ENCODE measurements around the gene SIGLEC15.
"Not testable (repeated sequence)": the region's sequence is repeated elsewhere in the genome, so short reads cannot be mapped to it uniquely, and the experiment has no call there.

Gene SIGLEC15

DNA sequence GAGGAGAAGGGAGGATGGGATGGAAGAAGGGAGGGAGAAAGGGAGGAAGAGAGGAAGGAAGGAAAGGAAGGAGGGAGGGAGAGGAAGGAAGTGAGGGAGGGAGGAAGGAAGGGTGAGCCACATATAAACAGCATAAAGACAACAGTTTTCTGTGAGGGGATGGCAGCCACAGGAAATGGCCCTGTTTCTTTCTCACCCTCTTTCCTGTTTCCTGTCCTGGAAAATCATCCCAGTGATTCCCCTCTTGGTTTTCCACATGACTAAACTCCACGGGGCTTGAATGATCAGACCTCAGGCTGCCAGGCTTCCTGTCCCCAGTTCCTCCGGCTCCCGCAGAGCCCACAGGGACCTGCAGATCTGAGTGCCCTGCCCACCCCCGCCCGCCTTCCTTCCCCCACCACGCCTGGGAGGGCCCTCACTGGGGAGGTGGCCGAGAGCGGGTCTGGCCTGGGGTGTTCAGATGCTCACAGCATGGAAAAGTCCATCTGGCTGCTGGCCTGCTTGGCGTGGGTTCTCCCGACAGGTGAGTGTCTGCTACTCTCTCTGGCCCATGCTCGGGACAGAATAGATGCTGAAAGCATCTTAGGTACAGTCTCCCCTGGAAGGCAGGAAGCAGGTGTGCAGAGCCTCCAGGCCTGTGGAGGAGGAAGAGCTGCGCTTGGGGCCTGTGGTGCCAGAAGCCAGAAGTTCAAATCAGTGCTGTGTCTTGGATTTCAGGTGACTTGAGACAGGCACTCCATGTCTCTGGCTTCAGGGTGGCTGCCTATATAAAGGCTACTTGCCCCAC, at the start of gene SIGLEC15:
Gene SIGLEC15, plus strand, starts transcription at position 418 of the 787 bp plus-strand sequence. Its CDS starts 54 bp downstream, at position 472.
- no peak for DNase-seq

GRCh38 chr18:45775743-45776142, 49.7 kb upstream of the SIGLEC15 start:
- no peak for DNase-seq

- DNase-seq, result no peak
These were observed 48.1 kb upstream of the SIGLEC15 start for GRCh38 chr18:45777393-45777792.

DNA sequence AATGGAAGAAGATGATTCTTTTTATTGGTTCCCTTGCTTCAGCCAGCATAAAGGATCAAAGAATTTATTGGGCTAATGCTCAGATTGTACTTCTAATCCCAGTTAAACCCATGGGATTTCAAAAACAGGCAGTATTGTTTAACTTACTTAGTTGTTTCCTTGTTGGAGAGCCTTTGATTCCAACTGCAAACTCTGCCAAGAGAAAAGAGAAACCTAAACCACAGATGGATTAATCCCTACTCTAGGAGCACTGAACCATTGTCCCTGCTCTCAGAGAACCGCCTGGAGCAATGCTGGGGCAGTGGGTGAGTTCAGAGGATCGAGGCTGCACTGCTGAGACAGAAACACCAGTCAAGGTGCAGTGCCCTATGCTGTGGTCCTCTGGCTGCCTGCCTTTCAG, 44.9 kb upstream of the SIGLEC15 start:
- no peak for DNase-seq

GRCh38 chr18:45782662-45783061, 42.8 kb upstream of the SIGLEC15 start:
- no peak for DNase-seq

GRCh38 chr18:45783097-45784075, 42.1 kb upstream of the SIGLEC15 start:
- no peak for DNase-seq

GRCh38 chr18:45785134-45785533, 40.3 kb upstream of the SIGLEC15 start:
- DNase-seq, result no peak

DNA sequence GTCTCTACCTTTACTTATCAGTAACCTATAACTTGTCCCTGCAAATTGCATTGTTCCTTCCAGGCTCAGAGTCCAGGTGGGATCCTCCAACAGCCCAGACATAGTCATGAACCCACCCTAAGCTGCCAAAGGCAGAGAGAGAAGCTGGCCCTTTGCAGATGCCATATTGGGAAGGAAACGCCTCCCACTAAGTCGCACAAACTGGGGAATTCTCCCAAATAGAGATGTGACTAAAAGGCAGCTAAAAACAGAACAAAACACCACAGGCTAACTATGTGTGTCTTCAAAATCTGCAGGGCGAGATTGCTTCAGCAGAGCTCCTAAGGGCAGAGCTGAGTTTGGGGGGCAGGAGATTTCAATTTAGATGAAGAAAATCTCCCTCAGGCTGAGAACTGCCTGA, 38.5 kb upstream of the SIGLEC15 start:
- no peak for DNase-seq

DNA sequence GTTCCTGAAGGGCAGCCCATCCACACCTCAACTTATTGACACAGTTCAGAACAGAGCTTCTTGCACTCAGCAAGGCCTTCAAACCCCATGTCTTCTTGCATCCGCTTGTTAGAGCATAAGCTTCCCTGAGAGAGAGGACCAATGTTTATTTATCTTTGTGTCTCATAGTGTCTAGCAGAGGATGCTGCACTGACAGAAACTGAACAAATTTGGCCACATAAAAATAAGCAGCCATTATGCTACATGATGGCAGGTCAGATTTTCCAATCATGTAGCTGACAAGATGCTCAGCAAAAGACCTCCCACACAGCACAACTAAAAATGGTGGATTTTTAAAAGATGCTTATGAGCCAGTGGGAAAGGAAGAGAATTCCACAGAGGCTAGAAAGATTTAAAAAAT, 38.1 kb upstream of the SIGLEC15 start:
- DNase-seq, result no peak

GRCh38 chr18:45788861-45789260, 36.6 kb upstream of the SIGLEC15 start:
- DNase-seq, result no peak

DNA sequence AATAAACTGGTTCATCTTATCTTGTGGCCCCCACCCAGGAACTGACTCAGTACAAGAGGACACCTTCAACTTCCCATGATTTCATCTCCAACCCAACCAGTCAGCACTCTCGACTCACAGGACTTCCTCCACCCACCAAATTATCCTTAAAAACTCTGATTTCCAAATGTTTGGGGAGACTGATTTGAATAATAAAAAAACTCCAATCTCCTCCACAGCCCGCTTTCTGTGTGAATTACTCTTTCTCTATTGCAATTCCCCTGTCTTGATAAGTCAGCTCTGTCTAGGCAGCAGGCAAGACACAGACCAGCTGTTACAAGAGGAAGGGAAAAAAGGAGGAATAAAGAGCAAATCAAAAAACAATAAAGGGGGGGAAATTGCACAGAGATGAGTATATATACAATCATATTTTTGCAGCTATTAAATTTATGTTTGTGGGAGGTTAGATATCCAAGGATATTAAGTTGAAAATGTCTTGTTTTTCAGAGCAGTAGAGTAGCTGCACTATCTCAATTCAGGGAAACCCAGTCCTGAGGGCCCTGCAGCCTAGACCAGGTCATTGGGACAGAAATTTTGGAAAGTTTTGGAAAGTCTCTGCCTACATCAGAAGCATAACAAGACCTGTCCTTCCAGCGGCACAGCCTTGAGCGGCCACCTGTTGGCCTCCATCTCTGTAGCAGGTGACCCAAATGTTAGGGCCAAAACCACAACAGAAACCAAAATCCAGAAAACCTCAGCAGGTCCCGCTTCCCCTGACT, 32.8 kb upstream of the SIGLEC15 start:
- DNase-seq, result no peak

DNA sequence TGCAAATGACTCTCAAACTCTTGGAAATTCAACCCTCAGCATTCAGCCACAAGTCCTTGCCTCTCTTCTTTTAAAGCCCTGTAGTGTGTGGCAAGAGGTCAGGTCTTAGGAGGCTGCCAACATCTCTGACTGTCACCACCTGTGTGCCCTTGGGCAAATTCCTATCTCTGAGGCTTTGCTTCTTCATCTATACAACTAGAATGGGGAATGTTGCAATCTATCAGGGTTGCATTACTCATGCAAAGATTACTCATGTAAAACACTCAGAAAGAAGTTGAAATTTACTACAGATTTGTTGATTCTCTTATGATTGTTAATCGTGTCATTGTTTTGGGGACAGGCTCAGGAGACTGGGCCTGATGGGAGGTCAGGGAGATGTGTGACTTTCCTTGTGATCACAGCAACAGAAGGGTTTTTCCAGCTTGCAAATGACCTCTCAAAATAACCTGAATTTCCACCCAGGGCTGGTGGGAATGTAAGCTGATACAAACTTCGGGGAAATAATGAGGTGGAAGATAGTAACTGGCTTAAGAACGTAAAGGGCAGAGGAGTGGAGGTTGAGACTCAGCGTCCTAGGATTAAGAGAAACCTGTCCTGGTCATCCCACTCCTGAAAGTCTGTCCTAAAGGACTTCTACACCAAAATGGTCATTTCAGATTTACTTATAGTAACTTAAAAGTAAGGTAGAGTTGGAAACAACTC, 32.1 kb upstream of the SIGLEC15 start:
- no peak for DNase-seq

DNA sequence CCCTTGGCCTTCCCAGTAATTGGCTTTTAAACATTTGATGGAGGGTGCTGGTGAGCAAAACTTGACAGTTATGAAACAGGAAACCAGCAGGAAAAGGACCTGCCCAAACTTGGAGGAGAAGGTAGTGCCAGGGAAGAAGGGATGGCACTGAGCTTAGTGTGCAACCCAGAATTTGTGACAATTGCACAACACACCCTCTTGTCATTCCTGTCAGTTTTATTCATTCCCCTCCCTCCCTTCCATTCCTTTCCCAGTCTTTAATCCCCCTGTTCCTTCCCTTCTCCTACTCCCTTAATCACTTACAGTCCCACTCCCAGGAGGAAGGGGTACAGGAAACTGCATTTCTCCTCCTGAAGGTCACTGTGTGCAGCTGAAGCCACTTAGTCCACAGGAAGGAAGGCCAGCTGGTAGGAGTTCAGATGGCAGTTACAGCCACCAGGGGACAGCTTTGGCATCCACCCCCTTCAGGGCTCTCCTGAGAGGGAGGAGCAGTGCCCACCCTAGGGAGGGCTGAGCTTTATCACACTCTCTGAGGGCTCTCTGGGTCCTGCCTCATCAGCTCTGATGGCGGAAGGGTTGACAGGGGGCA, 24.0 kb upstream of the SIGLEC15 start:
- DNase-seq, result no peak

- DNase-seq, result no peak
These were observed 22.5 kb upstream of the SIGLEC15 start for GRCh38 chr18:45802814-45803492.

DNA sequence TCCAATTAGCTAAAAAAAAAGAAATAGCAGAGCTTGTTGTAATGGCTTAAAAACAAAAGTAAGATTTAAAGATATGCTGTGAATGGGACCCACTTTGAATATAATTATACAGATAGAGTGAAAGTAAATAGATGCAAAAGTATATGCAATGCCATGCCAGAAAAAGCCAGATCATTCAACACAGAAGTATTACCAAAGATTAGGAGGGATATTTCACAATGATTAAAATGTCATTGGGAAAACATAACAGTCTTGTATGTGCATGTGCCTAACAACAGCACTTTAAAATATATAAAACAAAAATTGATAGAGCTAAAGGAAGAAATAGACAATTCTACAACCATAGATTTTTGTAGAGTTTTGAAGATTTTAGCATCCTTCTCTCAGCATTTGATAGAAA, 19.9 kb upstream of the SIGLEC15 start:
- no peak for DNase-seq

DNA sequence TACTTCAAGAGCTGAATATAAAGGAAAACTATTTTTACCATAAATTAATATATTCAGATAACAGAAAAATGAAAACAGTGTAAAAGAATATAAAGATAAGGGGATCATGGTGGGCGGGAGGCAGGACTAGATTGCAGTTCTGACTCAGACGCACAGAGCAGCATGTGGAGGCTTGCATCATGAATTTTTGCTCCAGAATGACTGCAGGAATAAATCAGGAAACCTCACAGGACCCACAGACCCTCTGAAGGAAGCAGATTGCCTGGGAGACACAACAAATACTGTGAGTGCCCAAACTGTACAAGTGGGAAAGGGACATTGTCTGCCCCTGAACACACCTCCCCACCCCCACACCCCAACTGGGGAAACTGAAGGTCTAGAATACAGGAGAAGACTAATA, 19.2 kb upstream of the SIGLEC15 start:
- DNase-seq, result no peak

DNA sequence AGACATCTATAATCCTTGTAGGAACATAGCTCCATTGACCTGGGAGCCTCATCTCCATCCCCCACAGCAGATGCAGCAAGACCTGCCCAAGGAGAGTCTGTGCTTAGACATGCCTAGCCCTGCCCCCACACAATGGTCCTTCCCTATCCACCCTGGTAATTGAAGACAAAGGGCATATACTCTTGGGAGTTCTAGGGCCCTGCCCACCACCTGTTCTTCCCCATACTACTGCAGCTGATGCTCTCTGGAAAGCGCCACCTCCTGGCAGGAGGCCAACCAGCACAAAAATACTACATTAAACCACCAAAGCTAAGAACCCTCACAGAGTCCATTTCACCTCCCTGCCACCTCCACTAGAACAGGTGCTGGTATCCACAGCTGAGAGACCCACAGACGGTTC, 18.3 kb upstream of the SIGLEC15 start:
- peak; percentile 77 for DNase-seq

GRCh38 chr18:45814733-45815132, 10.7 kb upstream of the SIGLEC15 start:
- not testable (repeated sequence) for DNase-seq

DNA sequence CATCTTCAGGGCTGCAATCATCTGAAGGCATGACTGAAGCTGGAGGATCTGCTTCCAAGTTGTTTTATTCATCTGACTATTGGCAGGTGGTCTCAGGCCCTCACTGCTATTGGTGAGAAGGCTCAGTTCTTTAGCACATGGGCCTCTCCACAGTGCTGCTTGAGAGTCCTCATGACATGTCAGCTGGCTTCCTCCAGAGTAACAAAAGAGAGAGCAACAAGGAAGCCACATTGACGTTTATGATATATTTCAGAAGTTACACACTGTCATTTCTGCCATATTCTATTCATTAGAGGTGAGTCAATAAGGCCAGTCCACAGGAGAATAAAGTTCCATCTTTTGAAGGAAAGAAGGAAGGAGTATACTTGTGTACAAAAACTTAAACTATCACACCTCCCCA, 7.9 kb upstream of the SIGLEC15 start:
- DNase-seq, result no peak

DNA sequence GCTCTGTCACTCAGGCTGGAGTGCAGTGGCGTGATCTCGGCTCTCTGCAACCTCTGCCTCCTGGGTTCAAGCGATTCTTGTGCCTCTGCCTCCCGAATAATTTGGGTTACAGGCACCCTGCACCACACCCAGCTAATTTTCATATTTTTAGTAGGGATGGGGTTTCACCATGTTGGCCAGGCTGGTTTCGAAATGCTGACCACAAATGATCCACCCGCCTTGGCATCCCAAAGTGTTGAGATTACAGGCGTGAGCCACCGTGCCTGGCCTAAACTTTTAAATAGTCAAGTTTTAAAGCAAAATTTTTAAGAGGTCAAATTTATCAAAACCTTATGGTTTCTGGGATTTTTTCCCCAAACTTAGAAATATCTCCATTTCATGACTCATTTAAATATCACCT, 6.7 kb upstream of the SIGLEC15 start:
- not testable (repeated sequence) for DNase-seq

DNA sequence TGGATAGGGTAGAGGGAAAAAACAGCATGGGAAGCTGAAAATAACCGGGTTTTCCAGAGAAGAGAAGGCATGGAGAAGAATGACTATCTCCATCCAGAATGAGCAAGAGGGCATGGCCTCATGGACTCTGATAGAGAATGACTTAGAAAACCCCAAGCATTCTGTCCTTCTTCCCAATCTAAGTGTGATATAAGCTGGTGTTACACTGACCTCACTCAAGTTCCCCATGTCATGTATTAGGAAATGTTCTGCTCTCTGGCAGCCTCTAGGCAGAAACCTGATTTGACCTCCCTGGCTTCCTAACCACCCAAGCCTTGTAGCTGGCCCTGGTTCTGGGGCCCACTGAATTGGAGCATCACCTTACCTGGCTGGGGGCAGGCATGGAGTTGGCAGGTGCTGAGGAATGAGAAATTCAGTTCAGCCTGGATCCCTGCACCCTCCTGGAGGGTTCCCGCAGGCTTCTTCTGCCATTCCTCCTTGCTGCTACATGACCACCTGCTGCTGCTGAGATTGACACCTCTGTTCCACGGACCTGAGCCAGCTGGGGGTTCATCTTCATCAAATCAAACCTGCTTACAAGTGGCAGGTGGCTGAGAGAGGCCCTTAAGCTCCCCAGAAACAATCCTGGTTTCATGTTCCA, 5.2 kb upstream of the SIGLEC15 start:
- no peak for DNase-seq
